Measurements from ENCODE around the gene CRYBG2.

GRCh38 chr1:26401891-26402290 is 48.0 kb upstream of the CRYBG2 start:
- TF ChIP-seq CTCF (IDR thresholded peaks at IDR 0.05), result no peak
- no peak for TF ChIP-seq CBFB (CRISPR knock-in tag; IDR thresholded peaks at IDR 0.05; ENCODE audit: low read depth)
- TF ChIP-seq E2F4 (CRISPR knock-in tag; IDR thresholded peaks at IDR 0.05; ENCODE audit: borderline replicate concordance, low read depth), result no peak
- no peak for TF ChIP-seq CREM (CRISPR knock-in tag; IDR thresholded peaks at IDR 0.05)
- TF ChIP-seq OVOL2 (CRISPR knock-in tag; IDR thresholded peaks at IDR 0.05; ENCODE audit: borderline replicate concordance), result no peak
- no peak for TF ChIP-seq FOXJ3 (CRISPR knock-in tag; IDR thresholded peaks at IDR 0.05; ENCODE audit: borderline replicate concordance)
- TF ChIP-seq SMAD3 (CRISPR knock-in tag; IDR thresholded peaks at IDR 0.05; ENCODE audit: borderline replicate concordance), result no peak
- TF ChIP-seq ZNF232 (CRISPR knock-in tag; IDR thresholded peaks at IDR 0.05), result no peak
- TF ChIP-seq ETV6 (CRISPR knock-in tag; IDR thresholded peaks at IDR 0.05), result no peak
- TF ChIP-seq NR2C2 (CRISPR knock-in tag; IDR thresholded peaks at IDR 0.05), result no peak
- no peak for TF ChIP-seq ATF3 (CRISPR knock-in tag; conservative IDR thresholded peaks at IDR 0.05)
- no peak for TF ChIP-seq CREB1 (CRISPR knock-in tag; IDR thresholded peaks at IDR 0.05)

Measured in WTC11 (cell line).